ENCODE measurements around the gene GM2A.
"Not testable (repeated sequence)": the region's sequence is repeated elsewhere in the genome, so short reads cannot be mapped to it uniquely, and the experiment has no call there.

Gene GM2A

DNA sequence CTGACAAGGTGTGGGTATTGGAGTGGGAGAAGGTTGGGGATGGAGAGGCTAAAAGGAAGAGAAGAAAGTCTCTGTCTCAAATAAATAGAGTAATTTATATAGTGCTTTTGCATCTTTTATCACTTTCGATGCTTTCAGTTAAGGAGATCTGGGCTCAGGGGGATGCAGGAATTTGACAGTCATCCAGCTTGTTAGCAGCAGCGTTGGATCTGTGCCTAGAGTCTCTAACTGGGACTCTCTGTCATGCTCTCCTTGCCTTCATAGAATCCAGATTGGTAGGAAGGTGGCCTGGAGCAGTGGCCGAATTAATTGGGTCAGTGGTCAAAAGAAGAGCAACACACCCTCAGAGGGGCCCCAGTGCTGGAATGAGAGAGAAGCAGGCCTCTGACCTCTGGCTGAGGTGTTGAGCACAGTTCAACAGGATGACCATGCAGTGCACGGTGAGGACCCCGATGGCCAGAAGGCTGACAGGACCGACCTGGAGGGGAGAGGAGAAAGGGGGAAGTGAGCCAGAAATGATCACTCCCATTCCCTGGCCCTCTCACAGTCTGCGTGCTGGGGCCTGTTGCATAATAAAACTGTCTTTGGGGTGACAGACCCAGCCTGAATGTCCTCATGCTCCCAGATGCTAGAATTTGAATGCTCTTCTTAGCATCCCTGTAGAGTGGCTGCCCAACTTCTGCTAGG, 42.9 kb downstream of the GM2A start:
- no peak for DNase-seq

DNA sequence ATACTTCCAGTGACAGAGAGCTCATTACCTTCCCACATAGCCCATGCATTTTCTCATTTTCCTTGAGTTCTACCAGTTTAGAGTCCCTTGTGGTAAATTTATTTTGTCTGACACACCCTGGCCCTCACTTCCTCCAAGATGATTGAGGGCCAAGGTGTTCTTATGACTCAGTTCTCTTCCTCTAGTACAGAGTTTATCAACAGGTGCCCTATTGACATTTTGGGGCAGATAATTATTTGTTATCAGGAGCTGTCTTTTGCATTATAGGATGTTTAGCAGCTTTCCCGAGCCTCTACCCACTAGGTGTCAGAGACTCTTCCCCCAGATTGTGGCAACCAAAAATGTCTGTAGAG, 43.5 kb downstream of the GM2A start:
- DNase-seq, result no peak

DNA sequence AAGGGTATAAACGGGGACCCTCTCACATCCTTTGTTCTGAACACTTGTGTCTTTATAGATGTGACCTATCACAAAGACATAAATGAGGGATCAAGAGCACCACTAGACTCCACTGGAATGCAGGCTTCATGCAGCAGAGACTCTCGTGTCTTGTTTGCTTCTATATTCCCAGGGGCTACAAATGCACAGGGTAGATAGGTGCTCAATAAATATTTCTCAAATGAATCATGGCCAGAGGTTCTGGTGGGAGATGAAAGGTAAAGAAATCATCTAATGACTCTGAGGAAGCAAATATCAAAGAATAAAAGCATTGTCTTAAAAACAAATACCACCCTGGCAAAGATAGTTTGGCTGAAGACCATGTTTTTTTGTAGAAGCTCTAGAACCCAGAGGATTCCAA, 44.0 kb downstream of the GM2A start:
- DNase-seq, result no peak

DNA sequence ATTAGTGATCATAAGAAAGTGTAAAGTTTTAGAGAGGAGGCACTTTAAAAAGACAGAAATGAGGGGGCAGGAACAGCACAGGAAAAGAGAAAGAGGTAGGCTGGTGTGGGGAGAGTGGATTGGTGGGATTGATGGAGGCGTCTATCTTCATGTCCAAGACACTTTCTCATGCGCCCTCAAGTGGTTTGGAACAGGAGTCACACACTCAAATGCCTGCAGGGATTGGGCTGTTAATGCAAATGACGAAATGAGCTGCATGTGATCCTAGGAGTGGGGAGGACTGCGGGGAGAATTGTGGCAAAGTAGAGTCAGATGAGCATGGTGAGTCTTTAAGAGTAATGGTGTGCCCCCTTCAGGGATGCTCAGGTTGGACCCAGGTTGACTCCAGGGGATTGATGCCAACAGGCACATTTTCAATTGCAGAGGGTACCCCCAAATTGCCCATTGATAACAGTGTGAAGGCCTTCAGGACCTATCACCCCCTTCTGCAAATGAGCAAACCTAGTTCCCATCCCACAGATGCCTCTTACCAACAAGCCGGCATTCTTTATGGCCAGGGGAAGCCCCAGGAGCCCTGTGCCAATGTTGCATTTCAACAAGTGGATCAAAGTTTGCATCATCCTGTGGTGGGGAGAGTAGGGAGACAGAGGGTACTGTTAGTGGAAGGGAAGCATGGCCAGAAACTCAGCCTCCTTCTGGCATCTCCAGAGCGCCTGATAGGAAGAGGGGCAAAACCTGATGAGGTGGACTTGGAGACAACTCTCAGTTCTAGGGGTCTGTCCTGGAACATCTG, 45.3 kb downstream of the GM2A start:
- DNase-seq, result no peak

DNA sequence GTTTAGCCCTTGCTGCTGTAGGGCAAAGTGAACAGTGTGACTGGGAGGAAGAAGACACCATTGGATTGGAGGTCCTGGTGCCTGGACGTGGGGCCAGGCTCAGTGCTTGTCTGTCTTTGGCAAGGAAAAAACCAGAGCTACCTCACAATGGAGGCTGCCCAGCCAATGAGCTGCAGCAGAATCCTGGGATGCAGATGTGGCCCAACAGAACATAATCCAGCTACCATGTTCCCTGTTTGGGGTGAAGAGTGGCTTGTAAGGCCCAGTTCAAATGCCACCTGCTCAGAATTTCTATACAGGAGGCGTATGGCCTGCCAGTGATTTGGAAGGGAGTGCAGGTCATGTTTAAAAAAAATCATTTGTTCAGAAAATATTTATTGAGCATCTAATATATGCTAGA, 50.7 kb downstream of the GM2A start, which contains the start of gene SLC36A3:
Gene SLC36A3, minus strand, starts transcription at position 101 of the 400 bp plus-strand sequence. CDS start 412 bp downstream, outside the sequence.
- DNase-seq, result no peak

DNA sequence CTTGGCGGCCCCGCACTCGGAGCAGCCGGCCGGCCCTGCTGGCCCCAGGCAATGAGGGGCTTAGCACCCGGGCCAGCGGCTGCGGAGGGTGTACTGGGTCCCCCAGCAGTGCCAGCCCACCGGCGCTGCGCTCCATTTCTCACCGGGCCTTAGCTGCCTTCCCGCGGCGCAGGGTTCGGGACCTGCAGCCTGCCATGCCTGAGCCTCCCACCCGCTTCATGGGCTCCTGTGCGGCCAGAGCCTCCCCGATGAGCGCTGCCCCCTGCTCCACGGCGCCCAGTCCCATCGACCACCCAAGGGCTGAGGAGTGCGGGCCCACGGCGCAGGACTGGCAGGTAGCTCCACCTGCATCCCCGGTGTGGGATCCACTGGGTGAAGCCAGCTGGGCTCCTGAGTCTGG, 56.3 kb downstream of the GM2A start:
- DNase-seq, result not testable (repeated sequence)

DNA sequence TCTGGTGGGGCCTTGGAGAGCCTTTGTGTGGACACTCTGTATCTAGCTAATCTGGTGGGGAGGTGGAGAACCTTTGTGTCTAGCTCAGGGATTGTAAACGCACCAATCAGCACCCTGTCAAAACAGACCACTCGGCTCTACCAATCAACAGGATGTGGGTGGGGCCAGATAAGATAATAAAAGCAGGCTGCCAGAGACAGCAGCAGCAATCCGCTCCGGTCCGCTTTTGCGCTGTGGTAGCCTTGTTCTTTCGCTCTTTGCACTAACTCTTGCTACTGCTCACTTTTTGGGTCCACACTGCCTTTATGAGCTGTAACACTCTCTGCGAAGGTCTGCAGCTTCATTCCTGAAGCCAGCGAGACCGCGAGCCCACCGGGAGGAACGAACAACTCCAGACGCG, 56.8 kb downstream of the GM2A start:
- DNase-seq, result not testable (repeated sequence)

DNA sequence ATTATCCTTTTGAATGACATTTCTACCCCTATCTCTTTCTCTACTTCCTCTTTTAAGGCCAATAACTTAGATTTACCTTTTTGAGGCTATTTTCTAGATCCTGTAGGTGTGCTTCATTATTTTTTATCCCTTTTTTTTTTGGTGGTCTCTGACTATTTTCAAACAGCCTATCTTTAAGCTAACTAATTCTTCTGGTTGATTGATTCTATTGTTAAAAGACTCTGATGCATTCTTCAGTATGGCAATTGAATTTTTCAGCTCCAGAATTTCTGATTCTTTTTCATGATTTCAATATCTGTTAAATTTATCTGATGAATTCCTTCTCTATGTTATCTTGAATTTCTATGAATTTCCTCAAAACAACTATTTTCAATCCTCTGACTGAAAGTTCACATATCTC, 57.9 kb downstream of the GM2A start:
- DNase-seq, result no peak

DNA sequence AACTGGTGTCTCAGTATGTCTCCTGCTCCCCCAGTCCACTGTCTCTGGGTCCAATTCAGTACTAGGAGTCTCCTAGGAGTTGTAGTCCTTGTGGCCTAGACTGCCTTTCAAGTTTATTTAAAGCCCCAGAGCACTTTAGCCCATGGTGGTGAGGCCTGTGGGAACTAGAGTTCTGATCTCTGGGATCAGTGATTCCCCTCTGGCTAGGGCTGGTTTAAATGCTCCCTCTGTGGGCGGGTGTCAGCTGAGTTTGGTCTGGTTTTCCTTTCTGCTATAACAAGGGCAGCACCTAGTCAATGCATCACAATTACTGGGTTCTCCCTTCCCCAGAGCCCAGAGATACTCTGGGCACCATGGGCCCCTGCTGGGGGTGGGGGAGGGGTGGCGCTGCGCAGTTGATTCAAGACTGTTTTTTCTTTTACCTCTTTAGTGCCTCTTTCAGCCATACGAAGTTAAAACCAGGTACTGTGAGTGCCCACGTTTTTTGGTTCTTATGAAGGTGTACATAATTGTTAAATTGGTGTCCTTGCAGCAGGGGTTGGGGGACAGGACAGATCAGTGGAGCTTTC, 59.9 kb downstream of the GM2A start:
- no peak for DNase-seq

DNA sequence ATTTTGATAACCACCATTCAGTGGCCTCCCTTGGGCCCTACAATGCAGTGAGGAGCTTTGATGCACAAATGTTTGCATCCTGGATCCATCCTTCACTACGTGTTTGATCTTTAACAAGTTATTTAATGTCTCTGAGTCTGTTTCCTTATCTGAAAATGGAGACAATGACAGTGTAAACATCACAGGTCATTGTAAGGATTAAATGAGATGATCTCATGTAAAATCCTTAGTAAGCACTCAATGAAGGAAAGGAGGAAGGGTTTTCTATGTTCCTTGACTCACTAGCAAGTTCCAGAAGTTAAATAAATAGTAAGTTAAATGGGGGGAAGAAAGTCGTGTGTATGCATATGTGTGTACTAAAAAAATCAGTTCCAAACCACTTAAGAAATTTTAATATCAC, 60.4 kb downstream of the GM2A start:
- DNase-seq, result no peak

DNA sequence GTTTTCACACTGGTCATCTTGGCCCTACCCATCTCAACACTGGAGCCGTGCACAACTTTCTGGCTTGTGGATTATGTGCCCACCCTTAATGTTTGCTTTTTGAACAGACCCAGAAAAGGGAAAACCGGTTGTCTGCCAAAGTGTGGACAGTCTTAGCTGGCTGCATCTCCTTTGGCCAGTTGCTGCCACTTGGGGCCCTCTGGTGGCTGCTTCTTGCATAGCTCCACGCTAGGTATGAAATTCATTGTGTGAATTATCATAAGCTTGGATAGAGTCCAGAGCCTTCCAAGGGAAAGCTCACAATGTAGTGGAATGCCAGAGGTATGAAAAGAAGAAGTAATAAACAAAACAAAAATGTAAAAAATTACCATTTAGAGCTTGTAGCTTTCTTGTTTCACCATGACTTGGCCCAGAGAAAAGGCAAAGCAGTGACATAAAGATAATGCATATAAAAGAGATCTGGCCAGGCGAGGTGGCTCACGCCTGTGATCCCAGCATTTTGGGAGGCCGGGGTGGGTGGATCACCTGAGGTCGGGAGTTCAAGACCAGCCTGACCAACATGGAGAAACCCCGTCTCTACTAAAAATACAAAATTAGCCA, 63.1 kb downstream of the GM2A start:
- peak; percentile 51 for DNase-seq

DNA sequence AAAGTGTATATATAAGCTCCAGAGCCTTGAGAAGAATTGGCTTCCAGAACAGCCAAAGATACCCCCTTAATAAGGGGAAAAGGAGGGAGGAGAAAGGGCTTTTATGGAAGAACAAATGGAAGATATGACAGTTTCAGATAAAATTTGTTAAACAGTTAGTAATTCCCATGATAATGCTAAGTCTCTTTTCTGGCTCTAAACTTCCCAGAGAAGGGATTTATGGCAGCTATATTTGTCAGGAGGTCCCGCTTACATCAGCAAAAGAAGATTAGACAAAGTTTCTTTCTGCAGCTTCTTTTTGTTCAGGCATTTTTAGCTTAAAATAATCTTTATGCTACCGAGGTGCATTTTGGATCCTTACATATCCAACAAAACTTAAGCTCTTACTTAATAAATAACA, 64.9 kb downstream of the GM2A start:
- DNase-seq, result no peak

DNA sequence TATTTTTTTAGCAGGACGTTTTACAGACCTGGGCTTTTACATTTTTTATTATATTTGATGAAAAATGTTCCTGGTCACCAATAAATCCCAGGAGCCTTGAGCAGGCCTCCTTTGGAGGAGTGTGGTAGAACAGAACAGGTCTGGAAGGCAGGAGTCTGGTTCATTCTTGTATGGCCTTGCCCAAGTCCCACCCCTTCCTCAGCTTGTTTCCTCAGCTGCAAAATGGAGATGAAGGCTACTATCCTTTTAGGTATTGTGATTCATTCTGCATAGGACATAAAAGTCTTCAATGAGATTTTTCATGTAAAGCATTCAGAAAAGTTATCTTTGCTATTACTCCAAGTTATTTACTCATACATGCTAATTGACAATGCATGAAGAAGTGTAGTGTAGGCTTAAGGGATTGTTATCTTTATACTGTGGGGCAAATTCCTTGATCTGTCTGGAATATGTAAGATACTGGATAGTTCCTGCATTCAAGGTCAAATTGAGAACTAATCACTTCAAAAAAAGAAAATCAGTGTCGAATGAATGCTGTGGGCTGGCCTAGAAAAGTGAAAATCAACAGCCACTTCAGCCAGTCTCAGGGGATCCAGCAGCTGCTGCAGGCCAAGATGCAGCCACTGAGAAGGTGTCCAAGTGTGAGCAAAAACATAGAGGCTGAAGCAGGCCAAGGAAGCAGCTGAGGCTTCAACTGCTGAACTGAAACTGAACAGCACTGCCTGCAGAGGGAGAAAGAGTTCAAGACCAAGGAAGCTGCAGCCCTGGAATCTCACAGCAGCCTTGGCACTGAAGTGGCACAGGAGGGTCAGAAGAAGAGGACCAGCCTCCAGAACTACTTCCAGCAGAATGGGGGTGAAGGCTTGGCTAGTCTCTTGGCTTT, 66.1 kb downstream of the GM2A start:
- DNase-seq, result peak; percentile 21

Data from 8988T (cell line).